ENCODE measurements around the gene MRPL30.
"Not testable (repeated sequence)": the region's sequence is repeated elsewhere in the genome, so short reads cannot be mapped to it uniquely, and the experiment has no call there.

Gene MRPL30

GRCh38 chr2:99188357-99188756 is 7.4 kb downstream of the MRPL30 start:
- no peak overlapping the region for H3K27ac ChIP-seq
- TF ChIP-seq ZFX (IDR thresholded peaks at IDR 0.05; ENCODE audit: borderline replicate concordance) (no peak), CTCF (IDR thresholded peaks at IDR 0.05) (no peak)

- TF ChIP-seq ZFX (IDR thresholded peaks at IDR 0.05; ENCODE audit: borderline replicate concordance) (no peak), CTCF (IDR thresholded peaks at IDR 0.05) (no peak)
- no peak overlapping the region for H3K27ac ChIP-seq
Observed at GRCh38 chr2:99190548-99190947, 9.6 kb downstream of the MRPL30 start.

GRCh38 chr2:99192364-99192763 is 11.4 kb downstream of the MRPL30 start:
- H3K27ac ChIP-seq: not testable (repeated sequence)

- H3K27ac ChIP-seq: no peak overlapping the region
- TF ChIP-seq CTCF (IDR thresholded peaks at IDR 0.05): no peak
- no peak for TF ChIP-seq ZFX (IDR thresholded peaks at IDR 0.05; ENCODE audit: borderline replicate concordance)
Observed at GRCh38 chr2:99198103-99198841, 17.3 kb downstream of the MRPL30 start.

GRCh38 chr2:99200076-99200800 is 19.3 kb downstream of the MRPL30 start:
- no peak overlapping the region for H3K27ac ChIP-seq
- TF ChIP-seq CTCF (IDR thresholded peaks at IDR 0.05) (no peak), ZFX (IDR thresholded peaks at IDR 0.05; ENCODE audit: borderline replicate concordance) (no peak)

- TF ChIP-seq CTCF (IDR thresholded peaks at IDR 0.05) (no peak), ZFX (IDR thresholded peaks at IDR 0.05; ENCODE audit: borderline replicate concordance) (no peak)
- H3K27ac ChIP-seq: no peak overlapping the region
Observed at GRCh38 chr2:99201959-99202678, 21.1 kb downstream of the MRPL30 start.

GRCh38 chr2:99205491-99205890 is 24.5 kb downstream of the MRPL30 start:
- no peak overlapping the region for H3K27ac ChIP-seq
- no peak for TF ChIP-seq CTCF (IDR thresholded peaks at IDR 0.05)
- no peak for TF ChIP-seq ZFX (IDR thresholded peaks at IDR 0.05; ENCODE audit: borderline replicate concordance)
